ENCODE results near the gene CHST8. TPM values are rescaled to one million over a fixed set of nuclear protein-coding genes. Genes with fewer than 3 reads are reported as not detected.

CHST8 gene
- total and polyA plus RNA-seq, 2 of the 13 experiments (the other 11 are each of a cell fraction or from before 2014, with no cell fraction given): not detected

DNA sequence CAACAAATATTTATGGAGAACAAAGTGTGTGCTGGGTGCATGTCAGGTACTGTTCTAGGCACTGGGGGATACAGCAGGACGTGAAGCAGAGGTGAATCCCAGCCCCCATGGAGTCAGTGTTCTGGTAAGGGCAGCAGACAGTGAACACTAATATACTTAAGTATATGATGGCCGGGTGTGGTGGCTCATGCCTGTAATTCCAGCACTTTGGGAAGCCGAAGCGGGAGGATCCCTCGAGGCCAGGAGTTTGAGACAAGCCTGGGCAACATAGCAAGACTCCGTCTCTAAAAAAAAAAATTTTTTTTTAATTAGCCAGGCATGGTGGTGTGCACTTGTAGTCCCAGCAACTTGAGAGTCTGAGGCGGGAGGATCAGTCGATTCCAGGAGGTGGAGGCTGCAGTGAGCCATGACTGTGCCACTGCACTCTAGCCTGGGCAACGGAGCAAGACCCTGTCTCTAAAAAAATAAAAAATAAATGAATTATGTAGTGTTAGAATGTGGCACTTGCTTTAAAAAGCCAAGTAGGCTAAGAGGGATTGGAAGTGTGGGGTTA lies 22.6 kb downstream of the CHST8 start:
- CTCF ChIA-PET (ENCODE audit: low intra/inter-chr PET ratio, low total read pairs): no interaction called here
- no peak for ATAC-seq
- Histone ChIP-seq H3K36me3 (replicated peaks in 1 of 2; ENCODE audit: control insufficient read depth in 1 of 2, insufficient read depth in 2 of 2, low read length in 2 of 2) (no peaks in the 10 kb centered on the region), H3K27ac (ENCODE audit: extremely low read length, insufficient read depth, low read length) (no peak overlapping the region), H3K79me2 (ENCODE audit: insufficient read depth, low read length) (no peaks in the 10 kb centered on the region), H2AFZ (ENCODE audit: low read length) (no peak overlapping the region), H3K9ac (ENCODE audit: insufficient read depth, low read depth, low read length) (no peak overlapping the region), H3K27me3 (ENCODE audit: control insufficient read depth in 1 of 2, insufficient read depth in 2 of 2, low read length in 2 of 2) (0 out of 5 replicates have a peak, but pooled peaks cover 1 to 8% of the 10 kb centered on the region in 2 experiments), H3K4me3 (replicated peaks in 1 of 3; ENCODE audit: insufficient read depth in 1 of 3, low read depth in 2 of 3, low read length in 3 of 3) (no peak overlapping the region), H3K4me1 (ENCODE audit: insufficient read depth, low read length) (no peaks in the 10 kb centered on the region), H4K20me1 (ENCODE audit: insufficient read depth, low read length) (no peaks in the 10 kb centered on the region), H3K9me3 (ENCODE audit: low read length) (no peaks in the 10 kb centered on the region), H3K4me2 (ENCODE audit: low read depth, low read length) (no peak overlapping the region)
- FAIRE-seq: no peak
- in situ Hi-C loops (cut with HindIII; ENCODE audit: extremely low pct_ligation_motif_present, low pct_unique_long_range_greater_than_20kb): no loop called here
- intact Hi-C loops (cut with micrococcal nuclease; ENCODE audit: unreplicated experiment): no loop called here
- no TSS peak for BruUV-seq (replicated peaks)
- no peak for DNase-seq (ENCODE audit: low spot score)
- TF ChIP-seq ZNF879 (CRISPR knock-in tag; IDR thresholded peaks at IDR 0.05) (no peak), RAD51 (IDR thresholded peaks at IDR 0.05; ENCODE audit: borderline replicate concordance) (no peak), ZFP36L2 (CRISPR knock-in tag; IDR thresholded peaks at IDR 0.05) (no peak), ZFP1 (CRISPR knock-in tag; IDR thresholded peaks at IDR 0.05) (no peak), CENPT (CRISPR knock-in tag; IDR thresholded peaks at IDR 0.05; ENCODE audit: low read depth) (no peak), NFKBIZ (CRISPR knock-in tag; IDR thresholded peaks at IDR 0.05) (no peak), PHF20 (CRISPR knock-in tag; IDR thresholded peaks at IDR 0.05) (no peak), THAP11 (CRISPR knock-in tag; IDR thresholded peaks at IDR 0.05) (no peak), ZNF441 (CRISPR knock-in tag; IDR thresholded peaks at IDR 0.05; ENCODE audit: borderline replicate concordance) (no peak), RELA (CRISPR knock-in tag; IDR thresholded peaks at IDR 0.05) (no peak)
- WGBS (ENCODE audit: low lambda C conversion rate): 41% methylated on average over 9 of the region's 9 CpGs
- POLR2A ChIA-PET: no interaction called here

DNA sequence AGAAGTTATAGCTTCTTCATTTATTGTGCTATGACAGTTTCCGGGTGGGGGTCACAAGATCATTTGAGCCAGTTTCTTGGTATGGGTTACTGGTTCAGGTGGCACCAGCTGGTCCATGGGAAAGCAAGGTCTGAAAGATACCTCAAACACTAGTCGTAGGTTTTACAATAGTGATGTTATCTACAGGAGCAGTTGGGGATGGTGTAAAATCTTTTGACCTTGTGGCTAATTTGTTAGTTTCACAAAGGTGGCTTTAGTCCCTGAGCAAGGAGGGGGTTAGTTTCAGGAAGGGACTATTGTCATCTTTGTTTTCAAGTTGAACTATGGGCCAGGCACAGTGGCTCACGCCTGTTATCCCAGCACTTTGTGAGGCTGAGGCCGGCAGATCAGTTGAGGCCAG lies 24.6 kb downstream of the CHST8 start:
- no peak overlapping the region for H3K4me3 ChIP-seq (replicated peaks in 1 of 3; ENCODE audit: insufficient read depth in 1 of 3, low read depth in 2 of 3, low read length in 3 of 3)
- no peaks in the 10 kb centered on the region for H3K4me1 ChIP-seq (ENCODE audit: insufficient read depth, low read length)
- no peak overlapping the region for H3K9ac ChIP-seq (ENCODE audit: insufficient read depth, low read depth, low read length)
- CTCF ChIA-PET (ENCODE audit: low intra/inter-chr PET ratio, low total read pairs): no interaction called here
- POLR2A ChIA-PET: no interaction called here
- H3K79me2 ChIP-seq (ENCODE audit: insufficient read depth, low read length): no peaks in the 10 kb centered on the region
- FAIRE-seq: no peak
- H3K4me2 ChIP-seq (ENCODE audit: low read depth, low read length): no peak overlapping the region
- H3K27me3 ChIP-seq (ENCODE audit: control insufficient read depth in 1 of 2, insufficient read depth in 2 of 2, low read length in 2 of 2): 0 out of 5 replicates have a peak, but pooled peaks cover 0 to 3% of the 10 kb centered on the region in 2 experiments
- H3K36me3 ChIP-seq (replicated peaks in 1 of 2; ENCODE audit: control insufficient read depth in 1 of 2, insufficient read depth in 2 of 2, low read length in 2 of 2): no peaks in the 10 kb centered on the region
- H3K27ac ChIP-seq (ENCODE audit: extremely low read length, insufficient read depth, low read length): no peak overlapping the region
- in situ Hi-C loops (cut with HindIII; ENCODE audit: extremely low pct_ligation_motif_present, low pct_unique_long_range_greater_than_20kb) (no loop called here), intact Hi-C loops (cut with micrococcal nuclease; ENCODE audit: unreplicated experiment) (no loop called here)
- H2AFZ ChIP-seq (ENCODE audit: low read length): no peak overlapping the region
- BruUV-seq (replicated peaks): no TSS peak
- H3K9me3 ChIP-seq (ENCODE audit: low read length): no peaks in the 10 kb centered on the region
- 34% methylated on average over 4 of the region's 4 CpGs for WGBS (ENCODE audit: low lambda C conversion rate)
- ATAC-seq: no peak
- H4K20me1 ChIP-seq (ENCODE audit: insufficient read depth, low read length): no peaks in the 10 kb centered on the region
- DNase-seq (ENCODE audit: low spot score): no peak
- TF ChIP-seq, protein P1, sequence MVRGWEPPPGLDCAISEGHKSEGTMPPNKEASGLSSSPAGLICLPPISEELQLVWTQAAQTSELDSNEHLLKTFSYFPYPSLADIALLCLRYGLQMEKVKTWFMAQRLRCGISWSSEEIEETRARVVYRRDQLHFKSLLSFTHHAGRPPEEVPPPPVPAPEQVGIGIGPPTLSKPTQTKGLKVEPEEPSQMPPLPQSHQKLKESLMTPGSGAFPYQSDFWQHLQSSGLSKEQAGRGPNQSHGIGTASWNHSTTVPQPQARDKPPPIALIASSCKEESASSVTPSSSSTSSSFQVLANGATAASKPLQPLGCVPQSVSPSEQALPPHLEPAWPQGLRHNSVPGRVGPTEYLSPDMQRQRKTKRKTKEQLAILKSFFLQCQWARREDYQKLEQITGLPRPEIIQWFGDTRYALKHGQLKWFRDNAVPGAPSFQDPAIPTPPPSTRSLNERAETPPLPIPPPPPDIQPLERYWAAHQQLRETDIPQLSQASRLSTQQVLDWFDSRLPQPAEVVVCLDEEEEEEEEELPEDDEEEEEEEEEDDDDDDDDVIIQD (CRISPR knock-in tag; IDR thresholded peaks at IDR 0.05; ENCODE audit: low read depth): no peak
- no peak for TF ChIP-seq SCMH1 (CRISPR knock-in tag; IDR thresholded peaks at IDR 0.05; ENCODE audit: borderline replicate concordance)
- TF ChIP-seq PAWR (CRISPR knock-in tag; IDR thresholded peaks at IDR 0.05; ENCODE audit: borderline replicate concordance): no peak
- TF ChIP-seq, protein P2, sequence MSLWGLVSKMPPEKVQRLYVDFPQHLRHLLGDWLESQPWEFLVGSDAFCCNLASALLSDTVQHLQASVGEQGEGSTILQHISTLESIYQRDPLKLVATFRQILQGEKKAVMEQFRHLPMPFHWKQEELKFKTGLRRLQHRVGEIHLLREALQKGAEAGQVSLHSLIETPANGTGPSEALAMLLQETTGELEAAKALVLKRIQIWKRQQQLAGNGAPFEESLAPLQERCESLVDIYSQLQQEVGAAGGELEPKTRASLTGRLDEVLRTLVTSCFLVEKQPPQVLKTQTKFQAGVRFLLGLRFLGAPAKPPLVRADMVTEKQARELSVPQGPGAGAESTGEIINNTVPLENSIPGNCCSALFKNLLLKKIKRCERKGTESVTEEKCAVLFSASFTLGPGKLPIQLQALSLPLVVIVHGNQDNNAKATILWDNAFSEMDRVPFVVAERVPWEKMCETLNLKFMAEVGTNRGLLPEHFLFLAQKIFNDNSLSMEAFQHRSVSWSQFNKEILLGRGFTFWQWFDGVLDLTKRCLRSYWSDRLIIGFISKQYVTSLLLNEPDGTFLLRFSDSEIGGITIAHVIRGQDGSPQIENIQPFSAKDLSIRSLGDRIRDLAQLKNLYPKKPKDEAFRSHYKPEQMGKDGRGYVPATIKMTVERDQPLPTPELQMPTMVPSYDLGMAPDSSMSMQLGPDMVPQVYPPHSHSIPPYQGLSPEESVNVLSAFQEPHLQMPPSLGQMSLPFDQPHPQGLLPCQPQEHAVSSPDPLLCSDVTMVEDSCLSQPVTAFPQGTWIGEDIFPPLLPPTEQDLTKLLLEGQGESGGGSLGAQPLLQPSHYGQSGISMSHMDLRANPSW (CRISPR knock-in tag; IDR thresholded peaks at IDR 0.05; ENCODE audit: borderline replicate concordance): no peak
- TF ChIP-seq, protein P3, sequence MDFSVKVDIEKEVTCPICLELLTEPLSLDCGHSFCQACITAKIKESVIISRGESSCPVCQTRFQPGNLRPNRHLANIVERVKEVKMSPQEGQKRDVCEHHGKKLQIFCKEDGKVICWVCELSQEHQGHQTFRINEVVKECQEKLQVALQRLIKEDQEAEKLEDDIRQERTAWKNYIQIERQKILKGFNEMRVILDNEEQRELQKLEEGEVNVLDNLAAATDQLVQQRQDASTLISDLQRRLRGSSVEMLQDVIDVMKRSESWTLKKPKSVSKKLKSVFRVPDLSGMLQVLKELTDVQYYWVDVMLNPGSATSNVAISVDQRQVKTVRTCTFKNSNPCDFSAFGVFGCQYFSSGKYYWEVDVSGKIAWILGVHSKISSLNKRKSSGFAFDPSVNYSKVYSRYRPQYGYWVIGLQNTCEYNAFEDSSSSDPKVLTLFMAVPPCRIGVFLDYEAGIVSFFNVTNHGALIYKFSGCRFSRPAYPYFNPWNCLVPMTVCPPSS (IDR thresholded peaks at IDR 0.05): no peak

Measured in HepG2 (cell line).